ENCODE data around the gene ARHGAP22. TPM values are rescaled to one million over a fixed set of nuclear protein-coding genes. Genes with fewer than 3 reads are reported as not detected.
"Not testable (repeated sequence)": the region's sequence is repeated elsewhere in the genome, so short reads cannot be mapped to it uniquely, and the experiment has no call there.

The ARHGAP22 gene
- total RNA-seq, 1 donor from 2014 or later: 19.7 TPM

DNA sequence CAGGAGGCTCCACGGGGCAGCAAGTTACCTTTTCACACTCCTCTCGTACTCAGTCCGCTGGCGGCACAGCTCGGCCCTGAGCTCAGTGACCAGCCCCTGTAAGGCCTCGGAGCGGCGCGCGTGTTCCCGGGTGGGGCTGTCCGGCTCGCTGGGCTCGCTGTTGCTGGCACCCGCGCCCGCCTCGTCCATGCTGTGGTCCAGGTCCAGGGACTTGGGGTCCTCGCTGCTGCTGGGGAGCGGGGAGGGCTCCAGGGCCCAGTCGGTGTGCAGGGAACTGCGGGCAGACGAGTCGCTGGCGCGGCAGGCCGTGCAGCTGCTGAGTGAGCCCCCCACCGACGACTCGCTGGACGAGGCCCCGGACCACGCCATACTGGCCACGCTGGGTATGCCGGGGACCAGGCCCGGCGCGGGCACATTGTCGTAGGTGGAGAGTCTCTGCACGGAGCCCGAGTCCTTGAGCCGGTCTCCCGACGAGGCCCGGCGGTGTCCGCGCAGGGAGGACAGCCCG, 154.6 kb downstream of the ARHGAP22 start:
- no peak for DNase-seq (ENCODE audit: low read depth)

DNA sequence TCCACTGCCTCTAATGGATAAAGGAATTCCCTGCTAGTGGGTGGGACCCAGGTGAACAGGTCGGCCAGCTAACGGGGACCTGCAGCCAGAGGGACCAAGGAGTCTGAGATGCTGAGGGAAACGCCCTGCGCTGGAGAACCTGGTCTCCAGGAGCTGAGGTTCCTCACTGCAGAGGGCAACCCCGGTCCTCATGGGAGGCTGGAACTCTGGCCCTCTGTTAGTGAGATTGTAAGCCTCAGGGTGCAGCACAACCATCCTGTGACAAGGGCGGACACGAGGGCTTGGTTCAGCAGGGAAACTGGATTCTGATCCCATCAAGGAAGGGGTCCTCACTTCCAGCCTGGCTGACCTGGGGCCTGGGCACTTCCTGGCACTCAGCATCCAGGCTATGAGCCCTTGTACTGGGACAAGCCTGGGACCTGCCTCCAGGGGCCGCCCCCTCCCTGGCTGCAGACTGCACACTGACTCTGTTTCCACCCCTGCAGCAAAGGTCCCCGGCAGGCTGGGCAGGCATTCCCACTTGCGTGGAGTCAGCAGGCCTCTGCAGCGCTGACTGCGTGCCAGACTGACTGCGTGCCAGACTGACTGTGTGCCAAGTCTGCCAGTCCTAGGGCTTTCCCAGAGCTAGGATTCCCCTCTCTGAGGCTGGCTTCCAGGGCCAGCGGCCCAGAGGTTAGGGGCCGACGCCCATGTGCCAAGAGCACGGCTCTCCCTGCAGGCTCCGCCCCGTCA, 155.2 kb downstream of the ARHGAP22 start:
- no peak for DNase-seq (ENCODE audit: low read depth)

DNA sequence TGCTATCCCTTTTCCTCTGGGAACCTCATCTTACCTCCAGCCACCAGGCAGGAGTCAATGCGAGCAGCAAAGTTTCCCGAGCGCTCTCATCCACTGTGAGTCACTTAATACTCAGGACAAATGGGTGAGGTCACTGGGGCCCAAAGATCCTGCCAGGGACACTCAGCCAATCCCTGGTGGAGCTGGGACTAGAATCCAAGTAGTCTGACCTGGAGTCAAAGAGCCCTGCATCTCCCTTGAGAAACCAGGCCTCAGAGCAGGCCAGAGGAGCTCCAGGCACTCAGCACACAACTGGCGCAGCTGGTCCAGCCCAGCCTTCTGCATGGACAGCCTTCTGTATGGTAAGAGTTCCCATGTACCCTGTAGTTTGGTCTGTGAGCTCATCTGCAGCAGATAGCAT, 156.1 kb downstream of the ARHGAP22 start:
- peak; percentile 31 for DNase-seq (ENCODE audit: low read depth)

DNA sequence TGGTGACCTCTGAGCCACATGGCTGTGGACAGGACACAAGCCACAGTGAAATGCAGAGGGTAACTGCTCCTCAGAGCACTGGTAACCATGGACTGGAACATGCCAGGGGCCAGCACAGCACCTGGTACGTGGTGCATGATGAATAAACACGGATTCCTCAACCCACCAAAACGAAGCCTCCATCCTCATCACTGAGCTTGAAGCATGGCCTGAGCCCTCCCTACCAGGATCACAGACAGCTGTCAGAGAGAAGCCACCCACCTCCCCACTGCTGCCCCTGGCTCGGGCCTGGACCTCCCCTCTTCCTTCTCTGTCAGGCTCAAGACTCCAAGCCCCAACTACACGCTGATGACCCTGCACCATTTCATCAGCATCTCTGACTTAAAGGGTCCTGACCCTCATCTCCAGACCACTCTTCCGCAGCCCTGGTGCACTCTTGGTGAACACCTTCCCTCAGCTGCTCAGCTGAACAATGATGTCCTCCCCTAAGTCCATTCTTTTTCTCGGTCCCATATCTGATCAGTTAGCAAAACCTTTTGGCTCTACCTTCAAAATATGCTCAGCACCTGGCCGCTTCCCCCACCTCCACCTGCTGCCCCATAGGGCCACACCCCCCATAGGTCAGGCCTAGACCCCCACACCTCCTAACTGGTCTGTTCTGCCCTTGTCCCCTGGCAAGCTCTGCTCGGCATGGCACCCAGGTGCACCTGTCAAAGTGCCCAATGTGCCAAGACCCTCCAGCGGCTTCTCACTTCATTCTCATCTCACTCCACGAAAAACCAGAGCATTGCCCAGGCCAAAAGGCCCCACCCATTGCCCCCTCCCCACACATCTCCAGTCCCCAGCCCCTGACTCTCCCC, 157.3 kb downstream of the ARHGAP22 start:
- DNase-seq (ENCODE audit: low read depth): no peak

DNA sequence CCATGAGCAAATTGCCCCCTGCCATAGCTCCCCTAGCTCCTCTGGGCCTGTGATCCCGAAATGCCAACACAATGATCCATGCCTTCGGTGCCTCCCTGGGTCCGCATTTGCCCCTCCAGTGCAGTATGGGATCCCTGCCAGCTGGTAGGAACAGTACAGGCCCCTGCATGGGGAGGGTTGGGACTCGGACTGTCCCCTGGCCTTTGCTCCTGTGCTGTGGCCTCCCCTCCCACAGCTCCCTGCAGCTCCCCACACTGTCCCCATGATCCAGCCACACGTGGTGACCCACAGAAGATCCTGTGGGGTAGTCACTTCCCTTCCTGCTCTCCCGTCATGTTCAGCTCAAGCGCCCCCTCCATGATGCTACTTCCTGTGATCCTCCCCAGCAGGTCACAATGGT, 158.1 kb downstream of the ARHGAP22 start:
- DNase-seq (ENCODE audit: low read depth): no peak

DNA sequence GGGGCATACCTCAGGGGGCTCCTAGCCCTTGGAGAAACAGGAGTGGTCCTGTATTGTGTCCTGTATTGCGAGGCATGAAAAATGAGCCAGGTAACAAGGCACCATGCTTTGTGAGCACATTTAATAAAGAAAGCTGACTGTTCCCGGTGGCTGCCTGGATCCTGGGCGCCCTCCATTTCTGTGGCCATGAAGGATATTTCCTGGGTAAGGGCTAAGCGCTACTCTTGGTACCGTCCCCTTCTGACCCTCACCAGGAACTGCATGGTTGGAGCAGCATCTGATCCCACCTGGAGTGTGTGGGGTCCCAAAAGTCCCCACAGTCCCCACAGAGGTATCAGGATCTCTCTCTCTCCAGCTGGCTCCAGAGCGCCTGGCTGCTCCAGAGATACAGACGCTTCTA, 158.9 kb downstream of the ARHGAP22 start:
- DNase-seq (ENCODE audit: low read depth): no peak

DNA sequence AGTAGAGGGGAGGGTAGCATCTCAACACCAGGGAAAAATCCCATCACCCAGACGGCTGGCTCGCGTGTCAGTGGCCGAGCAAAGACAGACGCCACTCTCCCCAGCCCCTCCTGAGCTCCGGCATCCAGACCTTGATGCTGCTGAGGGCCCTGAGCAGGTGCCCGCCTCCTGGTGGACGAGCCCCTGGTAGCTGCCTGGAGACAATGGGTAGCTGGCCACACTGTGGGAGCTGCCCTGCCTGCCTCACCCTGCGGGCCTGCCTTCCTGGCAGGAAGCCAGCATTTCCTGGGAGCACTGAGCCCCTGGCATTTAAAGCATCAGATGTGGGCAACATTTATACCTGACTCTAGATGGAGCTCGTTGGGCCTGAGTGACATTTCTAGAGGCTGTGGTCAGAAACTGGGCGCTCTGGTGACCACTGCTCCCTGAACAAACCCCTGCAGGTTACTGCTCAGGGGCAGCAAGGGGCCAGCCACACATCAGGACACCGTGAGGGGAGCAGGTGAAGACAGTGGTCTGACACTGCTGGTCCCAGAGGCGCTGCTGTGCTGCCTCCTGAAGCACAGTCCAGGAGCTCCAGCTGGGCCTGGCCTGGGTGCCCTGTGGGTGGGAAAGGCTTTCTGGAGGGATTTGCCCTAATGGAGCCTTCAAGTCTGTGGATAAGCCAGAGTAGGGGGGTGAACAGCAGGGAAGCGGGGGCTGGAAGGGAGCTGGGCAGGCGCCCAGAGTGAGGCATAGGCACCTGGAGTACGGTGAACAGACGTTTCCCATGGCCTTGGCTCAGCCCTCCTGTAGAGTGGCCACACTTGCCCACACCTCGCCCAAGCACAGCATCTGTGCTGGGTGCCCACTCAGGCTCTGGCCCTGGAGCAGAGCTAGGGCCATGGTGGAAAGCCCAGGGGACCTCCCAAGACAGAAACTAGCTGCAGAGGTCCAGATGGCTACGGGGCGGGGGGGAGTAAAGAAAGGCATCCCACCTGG, 159.7 kb downstream of the ARHGAP22 start:
- DNase-seq (ENCODE audit: low read depth): peak; percentile 67

DNA sequence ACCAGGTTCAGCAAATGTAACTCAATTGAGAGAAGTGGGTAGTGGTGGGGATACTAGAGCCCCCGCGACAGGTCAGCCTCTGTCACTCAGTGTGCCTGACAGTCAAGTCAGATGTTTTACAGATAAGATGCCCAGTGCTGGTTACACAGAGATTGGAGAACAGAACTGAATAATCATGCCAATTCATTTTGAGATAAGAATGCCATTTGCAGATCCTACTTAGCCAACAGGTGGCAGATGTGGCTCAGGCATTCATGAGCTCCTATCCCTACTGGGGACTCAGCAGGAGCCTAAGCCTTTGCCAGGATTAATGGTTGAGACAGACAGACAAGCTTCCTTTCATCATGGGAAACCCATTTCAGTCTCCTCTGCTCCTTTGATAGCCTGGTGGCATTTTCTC, 160.6 kb downstream of the ARHGAP22 start:
- DNase-seq (ENCODE audit: low read depth): peak; percentile 49

DNA sequence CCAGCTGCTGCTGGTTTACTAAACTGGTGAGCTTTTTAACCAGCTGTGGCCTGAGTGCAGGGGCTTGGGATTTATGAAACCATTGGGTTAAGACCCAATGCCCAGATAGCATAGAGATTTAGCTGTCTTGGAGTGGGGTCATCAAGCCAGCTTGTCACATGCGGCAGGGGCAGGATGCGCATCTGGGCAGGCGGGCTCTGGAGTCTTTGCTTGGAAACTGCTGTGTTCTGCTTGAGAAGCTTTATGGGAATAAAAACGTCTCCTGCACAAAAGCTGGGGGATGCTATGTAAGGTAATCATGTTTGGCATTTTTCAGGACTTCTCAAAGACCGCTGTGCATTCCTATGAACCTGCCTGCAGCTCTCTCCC, 162.1 kb downstream of the ARHGAP22 start:
- no peak for DNase-seq (ENCODE audit: low read depth)

DNA sequence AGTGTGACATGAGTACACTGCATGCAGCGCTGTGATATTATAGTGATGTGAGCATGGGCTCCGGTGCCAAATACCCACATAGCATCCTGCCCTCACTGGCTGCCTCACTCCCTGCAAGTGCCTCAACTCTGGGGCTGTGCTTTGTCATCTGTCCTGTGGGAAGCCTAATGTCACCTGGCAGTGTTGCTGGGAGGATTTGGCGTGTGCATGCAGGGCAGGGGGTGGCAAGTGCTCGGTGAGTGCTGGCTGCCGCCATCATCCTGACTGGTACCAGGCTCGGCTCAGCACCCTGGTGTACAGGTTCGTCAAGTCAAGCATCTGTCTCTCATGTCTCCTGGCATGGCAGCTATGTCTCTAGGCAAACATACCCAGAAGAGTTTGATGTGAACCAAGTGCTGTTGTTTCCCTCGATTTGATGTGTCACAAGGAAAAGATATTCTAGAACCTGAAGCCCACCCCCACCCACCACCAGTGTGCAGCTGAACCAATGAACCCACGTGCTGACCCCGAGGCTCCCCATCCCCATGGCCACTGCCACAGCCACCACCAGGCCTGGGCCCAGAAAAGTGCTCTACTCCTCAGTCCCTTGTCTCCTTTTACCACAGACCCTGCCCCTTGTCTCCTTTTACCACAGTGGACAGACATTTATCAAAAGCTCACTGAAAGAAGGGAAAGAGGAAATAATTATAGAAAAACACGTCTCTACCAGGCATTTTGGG, 162.6 kb downstream of the ARHGAP22 start:
- DNase-seq (ENCODE audit: low read depth): no peak

DNA sequence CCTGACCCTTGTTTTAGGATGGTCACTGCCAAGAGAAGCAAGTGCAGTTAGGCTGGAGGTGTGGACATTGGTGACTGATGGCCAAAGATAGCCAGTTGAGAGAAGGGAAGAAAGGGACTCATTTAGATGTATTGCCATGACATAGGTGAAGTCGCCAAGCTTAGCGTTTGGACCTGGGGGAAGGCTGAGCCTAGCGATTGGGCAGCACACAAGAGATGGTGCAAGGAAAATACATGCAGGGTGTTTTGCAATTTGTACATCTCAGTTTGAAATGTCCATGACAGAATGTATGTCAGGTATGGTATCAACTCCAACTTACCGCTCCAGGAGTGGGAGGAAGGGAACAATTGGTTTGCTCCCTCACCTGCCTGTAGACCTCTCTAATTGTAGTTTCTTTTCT, 164.1 kb downstream of the ARHGAP22 start:
- DNase-seq (ENCODE audit: low read depth): no peak

DNA sequence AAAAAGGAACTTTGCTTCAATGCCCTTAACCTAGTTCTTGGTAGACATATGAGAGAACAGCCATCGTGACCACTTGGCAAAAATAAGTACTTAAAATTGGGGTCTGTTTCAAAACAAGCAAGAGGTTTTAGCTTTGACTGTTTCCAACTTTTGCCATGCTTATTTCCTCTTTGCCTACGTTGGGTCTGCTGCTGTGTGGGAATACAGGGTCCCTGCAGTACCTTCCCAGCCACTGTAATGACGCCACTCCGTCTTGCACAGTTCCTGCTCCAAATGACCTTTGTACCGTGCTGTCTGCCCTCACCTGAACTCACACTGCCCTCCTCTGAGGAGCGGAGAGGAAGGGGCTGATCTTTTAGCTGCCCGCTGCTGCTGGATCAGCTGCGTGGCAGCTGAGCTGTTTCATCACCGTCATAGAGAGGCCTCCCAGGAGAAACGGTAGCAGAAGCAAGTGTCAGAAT, 165.3 kb downstream of the ARHGAP22 start:
- DNase-seq (ENCODE audit: low read depth): peak; percentile 72

DNA sequence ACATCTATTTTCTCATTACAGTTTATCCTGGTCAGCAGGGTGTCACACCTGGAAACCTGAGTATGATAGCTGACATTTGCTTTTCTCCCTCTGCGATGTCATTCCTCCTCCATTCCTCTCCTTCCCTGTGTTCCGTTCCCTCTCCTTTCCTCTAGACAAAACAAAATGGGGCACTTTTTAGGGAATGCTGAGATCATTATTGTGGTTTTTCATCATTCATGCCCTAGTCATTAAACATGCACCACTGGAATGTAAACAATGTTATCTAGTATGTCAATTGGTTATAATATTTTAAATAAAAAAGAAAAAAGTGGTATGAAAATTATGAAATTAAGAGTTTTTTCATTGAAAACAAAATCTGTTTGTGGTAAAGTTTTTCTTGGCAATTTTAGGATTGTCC, 165.8 kb downstream of the ARHGAP22 start:
- DNase-seq (ENCODE audit: low read depth): peak; percentile 56

DNA sequence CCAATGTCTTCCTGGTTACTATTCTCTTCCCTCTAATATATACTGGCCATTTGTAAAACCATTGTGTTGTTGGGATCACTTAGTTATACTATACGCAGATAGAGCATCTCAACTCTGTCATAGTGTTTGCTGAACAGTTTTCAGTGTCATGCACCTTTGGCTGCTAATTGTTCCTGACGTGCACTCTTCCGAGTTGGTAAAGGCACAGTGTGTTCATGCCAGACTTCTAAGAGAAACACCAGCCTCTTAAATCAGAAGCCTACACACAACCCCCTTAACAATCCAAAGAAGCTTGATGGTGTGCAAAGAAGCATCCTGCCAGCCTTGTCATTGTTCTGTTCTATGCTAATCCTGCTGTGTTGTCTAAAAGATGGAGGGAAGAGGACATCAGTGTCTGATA, 167.3 kb downstream of the ARHGAP22 start:
- DNase-seq (ENCODE audit: low read depth): no peak

DNA sequence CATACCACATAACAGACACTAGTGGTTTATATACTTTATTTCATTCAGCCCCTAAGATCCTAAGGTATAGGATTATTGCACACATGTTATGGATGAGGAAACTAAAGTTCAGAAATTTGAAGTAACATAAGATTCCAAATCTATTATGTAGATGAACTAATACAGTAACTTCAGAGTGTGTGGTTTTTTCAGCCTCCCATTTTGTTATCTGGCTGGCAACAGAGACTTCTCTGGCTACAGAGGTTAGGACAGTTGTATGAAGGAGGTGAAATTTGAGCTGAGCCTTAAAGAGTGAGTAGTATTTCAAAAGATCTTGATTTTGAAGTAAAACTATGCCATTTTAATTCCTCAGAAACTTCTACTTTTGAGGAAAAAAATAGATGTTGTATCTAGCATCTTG, 173.0 kb downstream of the ARHGAP22 start:
- no peak for DNase-seq (ENCODE audit: low read depth)

DNA sequence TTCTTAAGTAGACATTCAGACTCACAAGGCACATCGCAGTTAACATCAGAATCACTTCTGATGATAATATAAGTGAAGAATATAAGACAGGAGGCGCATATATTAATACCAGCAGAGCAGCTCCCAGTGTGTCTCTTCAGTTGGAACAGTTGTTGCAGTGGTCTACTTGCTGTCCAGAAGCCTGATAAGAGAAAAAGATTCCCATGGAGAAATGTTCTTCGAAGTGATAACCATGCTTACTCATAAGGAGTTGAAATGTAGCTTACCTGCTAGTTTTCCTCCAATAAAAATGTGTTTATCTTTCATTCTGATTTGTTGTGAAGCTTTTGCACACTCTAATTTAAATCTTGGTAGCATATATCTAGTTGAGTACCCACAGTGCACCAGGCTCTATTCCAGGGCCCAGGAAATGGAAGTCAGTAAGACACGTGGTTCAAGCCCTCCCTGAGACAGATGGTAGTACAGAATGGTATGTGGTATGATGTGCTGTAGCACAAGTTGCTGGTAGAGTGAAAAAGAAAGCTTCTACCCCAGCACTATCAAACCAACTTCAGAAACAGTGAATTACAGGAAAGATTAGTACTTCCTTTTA, 174.4 kb downstream of the ARHGAP22 start:
- no peak for DNase-seq (ENCODE audit: low read depth)

DNA sequence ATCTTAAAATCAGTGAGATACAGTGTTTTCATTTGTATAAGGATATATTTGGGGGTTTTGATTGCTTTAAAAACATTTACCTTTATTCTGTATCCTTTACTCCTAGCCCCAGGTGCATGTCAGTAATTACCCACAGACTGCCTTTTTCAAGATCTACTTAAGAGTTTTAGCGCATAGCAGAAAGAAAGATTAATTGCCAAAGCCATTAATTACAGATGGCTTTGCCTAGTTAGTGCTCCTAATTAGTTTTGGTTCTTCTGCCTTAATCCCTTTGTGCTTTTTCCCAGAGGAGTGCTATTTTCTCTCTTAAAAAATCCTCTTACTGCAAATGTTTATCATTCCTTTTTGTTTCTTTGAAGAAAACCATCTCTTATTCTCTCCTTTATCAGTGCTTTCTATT, 175.6 kb downstream of the ARHGAP22 start:
- DNase-seq (ENCODE audit: low read depth): no peak

DNA sequence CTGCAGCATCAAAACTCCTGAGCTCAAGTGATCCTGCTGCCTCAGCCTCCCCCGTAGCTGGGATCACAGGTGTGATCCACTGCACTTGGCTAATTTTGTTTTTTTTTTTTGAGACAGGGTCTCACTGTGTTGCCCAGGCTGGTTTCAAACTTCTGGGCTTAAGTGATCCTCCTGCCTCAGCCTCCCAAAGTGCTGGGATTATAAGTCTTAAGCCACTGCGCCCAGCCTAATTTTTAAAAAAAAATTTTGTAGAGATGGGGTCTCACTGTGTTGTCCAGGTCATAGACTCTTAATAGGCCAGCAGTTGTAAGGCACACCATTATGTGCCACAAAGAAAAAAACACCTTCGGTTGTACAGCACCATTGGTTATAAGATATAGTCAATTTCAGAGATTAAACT, 176.0 kb downstream of the ARHGAP22 start:
- DNase-seq (ENCODE audit: low read depth): no peak

DNA sequence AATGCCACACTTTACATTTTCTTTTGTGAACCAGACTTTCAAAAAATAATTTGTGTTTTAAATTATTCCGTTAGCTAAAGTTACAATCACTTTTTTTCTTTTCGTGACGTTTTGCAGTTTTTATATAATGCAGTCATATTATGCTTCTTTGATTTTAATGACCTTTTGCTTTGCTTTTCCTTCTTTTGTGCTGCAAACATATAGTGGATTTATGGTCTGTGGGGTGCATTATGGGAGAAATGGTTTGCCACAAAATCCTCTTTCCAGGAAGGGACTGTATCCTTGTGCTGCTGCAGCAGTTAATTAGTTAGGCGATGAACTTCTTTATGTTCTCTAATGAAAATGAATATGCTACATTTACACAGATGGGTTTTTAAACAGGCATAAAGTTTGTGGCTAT, 181.0 kb downstream of the ARHGAP22 start:
- no peak for DNase-seq (ENCODE audit: low read depth)

DNA sequence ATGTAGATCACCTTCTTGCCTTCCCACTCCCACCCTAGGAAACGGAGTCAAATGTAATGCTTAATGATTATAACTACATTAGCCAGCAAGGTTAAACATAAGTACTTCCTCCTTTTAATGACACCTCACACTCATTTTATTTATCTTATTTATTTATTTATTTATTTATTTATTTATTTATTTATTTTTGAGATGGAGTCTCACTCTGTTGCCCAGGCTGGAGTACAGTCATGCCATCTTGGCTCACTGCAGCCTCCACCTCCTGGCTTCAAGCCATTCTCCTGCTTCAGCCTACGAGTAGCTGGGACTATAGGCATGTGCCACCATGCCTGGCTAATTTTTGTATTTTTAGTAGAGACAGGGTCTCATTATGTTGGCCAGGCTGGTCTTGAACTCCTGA, 183.0 kb downstream of the ARHGAP22 start:
- DNase-seq (ENCODE audit: low read depth): not testable (repeated sequence)

DNA sequence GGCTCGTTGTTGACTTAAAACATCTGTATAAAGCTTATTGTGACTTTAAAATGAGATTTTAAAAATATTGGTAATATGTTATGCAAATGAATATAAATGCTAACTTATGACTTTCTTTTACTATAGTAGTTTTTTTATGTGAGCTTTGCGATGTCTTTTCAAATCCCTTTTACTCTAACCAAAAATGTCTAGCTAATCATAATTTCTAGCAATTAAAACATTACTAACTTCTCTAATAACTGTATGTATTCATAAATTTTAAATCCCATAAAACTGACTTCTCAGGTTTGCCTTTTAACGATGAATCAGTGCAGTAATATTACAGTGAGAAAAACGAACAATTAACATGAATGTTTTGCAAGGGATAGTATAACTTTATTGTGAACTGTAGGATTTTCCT, 185.2 kb downstream of the ARHGAP22 start:
- DNase-seq (ENCODE audit: low read depth): no peak

Data from renal cortical epithelial cell (primary cell).